Inferior parietal cortex (tissue), 1 donor: ENCODE measurements around the gene C12orf42.
"Not testable (repeated sequence)": the region's sequence is repeated elsewhere in the genome, so short reads cannot be mapped to it uniquely, and the experiment has no call there.

Experiments
- DNase-seq: peaks from one replicate; pipeline ENCODE4 v3.0.0-alpha.2; 2016; ENCODE audit errors: extremely low spot score

C12orf42 gene

GRCh38 chr12:103424849-103425586 is 70.8 kb downstream of the C12orf42 start:
- DNase-seq, result not testable (repeated sequence)

DNA sequence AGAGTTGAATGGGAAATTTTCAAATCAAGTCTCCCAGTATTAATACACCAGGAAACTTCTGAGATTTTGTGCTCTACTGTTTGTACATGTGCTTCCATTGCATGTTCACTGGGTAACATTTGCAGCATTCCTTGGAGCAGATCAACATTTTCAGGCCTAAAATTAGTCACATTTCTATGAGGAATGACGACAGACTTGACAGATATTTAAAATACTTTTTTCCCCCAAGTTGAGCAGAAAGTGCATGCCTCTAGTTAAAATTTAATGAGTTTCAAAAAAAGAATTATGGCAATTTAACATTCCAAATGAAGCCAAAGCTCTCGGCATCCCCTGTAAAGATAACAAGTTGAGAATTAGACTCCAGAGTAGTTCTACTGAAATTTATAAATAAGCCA is 72.3 kb downstream of the C12orf42 start:
- no peak for DNase-seq

DNA sequence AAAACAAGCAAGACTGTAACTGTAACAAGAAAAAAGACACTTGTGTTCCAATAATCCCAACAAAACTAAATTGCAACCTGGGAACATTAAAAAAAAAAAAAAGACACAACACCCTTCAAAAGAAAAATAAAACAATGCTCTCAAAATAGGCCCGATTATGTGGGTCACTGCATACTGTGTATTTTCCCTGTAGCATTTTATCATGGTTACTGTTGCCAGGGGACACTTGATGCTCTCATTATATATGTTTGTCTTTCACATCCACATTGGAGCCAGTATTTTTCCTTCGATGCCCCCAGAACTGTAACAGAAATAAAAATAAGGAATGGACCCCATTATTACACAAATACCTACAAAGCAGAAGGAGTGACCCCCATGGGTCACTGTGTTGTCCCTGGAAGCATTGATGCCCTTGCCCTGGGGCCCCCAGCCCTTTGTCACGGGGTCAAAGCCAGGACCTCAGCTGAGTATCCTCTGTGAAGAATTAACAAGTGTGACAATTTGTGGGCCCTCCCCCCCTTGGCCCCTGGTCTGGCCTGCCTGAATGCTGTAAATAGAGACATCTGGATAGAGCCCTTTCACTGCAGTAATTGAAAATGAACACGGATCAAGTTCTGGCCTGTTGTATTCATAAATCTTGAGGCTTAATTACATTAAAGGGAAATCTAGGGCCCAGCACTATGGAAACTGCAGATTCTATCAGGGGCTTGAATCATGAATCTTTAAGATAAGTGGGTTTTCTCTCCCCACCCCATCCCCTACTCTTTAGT is 72.8 kb downstream of the C12orf42 start:
- no peak for DNase-seq

DNA sequence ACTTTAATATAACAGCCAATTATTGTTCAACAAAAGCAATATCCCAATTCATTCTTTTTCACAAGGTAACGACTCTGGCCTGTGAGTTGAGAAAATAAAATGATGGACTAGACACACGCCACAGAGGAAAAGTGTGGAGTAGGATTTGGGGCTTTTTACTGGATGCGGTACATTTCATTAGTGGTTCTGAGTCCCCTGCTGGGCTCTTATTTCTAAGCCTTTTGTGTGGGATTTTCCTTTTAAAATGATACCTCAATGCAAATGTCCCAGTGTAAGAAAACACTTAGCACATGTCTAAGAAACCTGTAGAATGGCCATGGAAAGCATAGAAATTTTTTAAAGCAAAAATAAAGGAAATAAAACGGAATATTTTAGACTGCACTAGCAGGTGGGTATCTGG is 73.4 kb downstream of the C12orf42 start:
- DNase-seq, result no peak

- DNase-seq, result no peak
Measured at GRCh38 chr12:103421402-103421801, 74.4 kb downstream of the C12orf42 start.

DNA sequence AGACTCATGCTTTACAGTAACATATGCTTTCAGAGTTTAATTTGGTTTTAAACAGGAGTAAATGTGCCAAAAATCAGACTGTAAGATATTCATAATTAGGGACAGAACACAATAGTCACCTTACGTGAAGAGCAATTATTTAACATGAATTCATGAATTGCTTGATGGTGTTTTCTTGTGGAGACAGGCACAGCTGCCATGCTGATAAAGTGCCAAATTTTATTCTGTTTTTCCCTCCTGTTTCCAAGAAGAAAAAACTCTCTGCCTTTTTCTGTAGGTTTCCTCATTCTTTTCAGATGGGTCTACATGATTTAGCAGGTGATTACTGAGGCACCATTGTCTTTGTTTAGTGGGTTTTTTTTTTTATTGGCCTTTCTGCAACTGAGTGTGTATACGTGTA is 80.1 kb downstream of the C12orf42 start:
- DNase-seq, result no peak

DNA sequence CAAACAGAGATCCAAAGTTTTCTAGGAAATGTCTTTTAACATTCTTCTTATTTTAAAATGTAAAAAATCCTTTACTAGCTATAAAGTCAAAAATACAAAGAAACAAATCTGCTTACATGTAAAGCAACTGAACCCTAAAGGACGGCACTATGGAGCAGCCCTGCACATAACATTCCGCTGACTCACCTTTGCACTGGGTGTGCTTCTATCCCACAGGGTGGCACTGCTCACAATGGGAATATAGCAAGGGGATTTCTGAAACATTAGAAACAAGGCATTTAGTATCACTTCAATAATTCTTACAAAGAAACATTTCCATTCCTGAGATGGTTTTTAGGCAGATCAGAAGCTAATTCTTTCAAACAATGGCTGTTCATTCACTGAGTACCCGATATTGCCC is 94.3 kb downstream of the C12orf42 start:
- no peak for DNase-seq

GRCh38 chr12:103399986-103400385 is 95.8 kb downstream of the C12orf42 start:
- no peak for DNase-seq

- DNase-seq, result no peak
Measured at GRCh38 chr12:103397536-103397935, 98.2 kb downstream of the C12orf42 start.

GRCh38 chr12:103392722-103393121 is 103.0 kb downstream of the C12orf42 start:
- no peak for DNase-seq

- DNase-seq, result no peak
Measured at GRCh38 chr12:103391103-103391502, 104.7 kb downstream of the C12orf42 start.

DNA sequence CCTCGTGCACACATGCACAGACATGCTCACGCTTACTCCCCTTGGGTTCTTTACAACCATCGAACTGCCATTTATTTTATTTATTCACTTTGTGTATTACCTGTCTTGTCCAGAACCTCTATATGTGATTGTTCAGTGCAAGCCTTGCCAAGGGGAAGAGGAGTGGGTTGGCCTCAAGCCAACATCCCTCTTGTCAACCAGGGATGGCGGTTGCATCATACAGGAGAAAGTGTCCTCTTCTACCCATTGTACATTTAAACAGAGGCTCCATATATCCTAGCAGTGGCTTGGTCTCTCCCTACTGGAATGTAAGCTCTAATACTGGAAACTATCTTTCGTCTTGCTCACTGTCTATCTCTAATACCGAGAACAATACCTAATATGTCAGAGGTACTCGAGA is 108.4 kb downstream of the C12orf42 start:
- no peak for DNase-seq

GRCh38 chr12:103386451-103386850 is 109.3 kb downstream of the C12orf42 start:
- DNase-seq, result no peak

- DNase-seq, result no peak
Measured at GRCh38 chr12:103382736-103383346, 112.9 kb downstream of the C12orf42 start.

- no peak for DNase-seq
Measured at GRCh38 chr12:103382119-103382518, 113.6 kb downstream of the C12orf42 start.

- DNase-seq, result no peak
Measured at GRCh38 chr12:103379670-103380069, 116.1 kb downstream of the C12orf42 start.

- no peak for DNase-seq
Measured at GRCh38 chr12:103373088-103373523, 122.7 kb downstream of the C12orf42 start.

GRCh38 chr12:103369929-103370328 is 125.8 kb downstream of the C12orf42 start:
- DNase-seq, result no peak

- no peak for DNase-seq
Measured at GRCh38 chr12:103368167-103368566, 127.6 kb downstream of the C12orf42 start.

DNA sequence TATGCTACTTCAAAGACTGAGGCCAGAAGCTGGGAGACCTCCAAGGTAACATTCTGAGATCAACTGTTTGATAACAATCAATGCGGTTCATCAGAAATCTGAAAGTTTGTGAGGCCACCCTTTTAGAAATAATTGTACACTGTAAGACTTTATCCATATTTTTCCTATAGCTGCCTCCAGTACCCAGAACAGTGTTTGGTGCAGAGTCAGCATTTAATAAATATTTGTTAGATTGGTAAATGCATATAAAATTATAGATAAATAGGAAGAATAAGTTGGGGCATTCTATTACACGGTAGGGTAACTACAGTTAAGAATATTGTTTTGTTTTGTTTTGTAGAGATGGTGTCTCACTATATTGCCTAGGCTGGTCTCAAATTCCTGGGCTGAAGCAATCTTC is 141.4 kb downstream of the C12orf42 start:
- no peak for DNase-seq

DNA sequence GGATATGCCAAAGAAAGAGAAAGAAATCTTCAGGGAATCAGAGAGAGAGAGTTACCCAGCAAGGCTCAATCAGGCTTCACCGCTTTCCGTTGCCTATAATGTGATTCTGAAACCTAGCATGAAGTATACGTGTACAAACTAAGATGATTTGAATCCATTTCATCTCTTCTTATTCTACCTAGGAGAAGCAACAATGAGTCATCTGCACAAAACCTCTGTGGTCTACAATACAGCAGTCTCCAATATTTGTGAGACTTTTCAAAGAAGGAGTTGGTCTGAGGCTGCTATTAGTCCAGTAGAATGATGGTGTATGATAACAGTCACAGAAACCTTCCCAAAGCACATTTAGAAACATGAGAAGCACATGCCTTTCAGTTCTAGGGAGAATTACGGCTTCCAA is 141.9 kb downstream of the C12orf42 start:
- DNase-seq, result no peak

- DNase-seq, result no peak
Measured at GRCh38 chr12:103350116-103350515, 145.7 kb downstream of the C12orf42 start.

- DNase-seq, result no peak
Measured at GRCh38 chr12:103348935-103349334, 146.8 kb downstream of the C12orf42 start.
